Liver (tissue), 9 donors: ENCODE data around the gene SSPN. TPM values are rescaled to one million over a fixed set of nuclear protein-coding genes. Genes with fewer than 3 reads are reported as not detected.

Experiments
- DNase-seq: peaks from one replicate; pipeline ENCODE4 v3.0.0-alpha.2; 2017; ENCODE audit warnings: low spot score
- H3K27ac ChIP-seq, 2 donors: one replicate each; pipeline ENCODE4 v1.7.0; 2013; ENCODE audit warnings: inconsistent platforms in 2 of 2, low read length in 2 of 2, control low read depth in 1 of 2, low read depth in 1 of 2, mild to moderate bottlenecking in 1 of 2
- H3K27me3 ChIP-seq, 4 donors: one replicate each; pipeline versions ENCODE4 v1.6.1 to v1.7.0; 2013; ENCODE audit warnings: low read length in 3 of 4, inconsistent platforms in 1 of 4, mild to moderate bottlenecking in 1 of 4, moderate library complexity in 1 of 4; ENCODE audit not compliant: control insufficient read depth in 4 of 4, insufficient read depth in 4 of 4
- H3K36me3 ChIP-seq, 4 donors: one replicate each; pipeline versions ENCODE4 v1.6.1 to v1.7.0; 2013; ENCODE audit warnings: low read length in 3 of 4, mild to moderate bottlenecking in 3 of 4, low read depth in 1 of 4, moderate library complexity in 1 of 4; ENCODE audit not compliant: control insufficient read depth in 4 of 4, insufficient read depth in 3 of 4
- H3K4me1 ChIP-seq, 4 donors: one replicate each; pipeline versions ENCODE4 v1.6.1 to v1.7.0; 2013; ENCODE audit warnings: low read length in 3 of 4, mild to moderate bottlenecking in 3 of 4, moderate library complexity in 1 of 4; ENCODE audit not compliant: control insufficient read depth in 4 of 4, insufficient read depth in 4 of 4
- H3K4me3 ChIP-seq, 3 donors: one replicate each; pipeline versions ENCODE4 v1.6.1 to v1.7.0; 2013; ENCODE audit warnings: low read length in 3 of 3, control low read depth in 1 of 3, low read depth in 1 of 3, mild to moderate bottlenecking in 1 of 3
- H3K9ac ChIP-seq, 2 donors: one replicate each; pipeline ENCODE4 v1.7.0; 2013; ENCODE audit warnings: low read length in 2 of 2, mild to moderate bottlenecking in 2 of 2, moderate library complexity in 2 of 2, control low read depth in 1 of 2, low read depth in 1 of 2
- H3K9me3 ChIP-seq, 4 donors: one replicate each; pipeline versions ENCODE4 v1.6.1 to v1.7.0; 2013; ENCODE audit warnings: low read length in 3 of 4; ENCODE audit not compliant: control insufficient read depth in 4 of 4
- EGR1 ChIP-seq, 2 donors: IDR thresholded peaks; 2 replicates each; pipeline ENCODE4 v1.6.1; 2016 to 2018; ENCODE audit warnings: antibody characterized with exemption in 2 of 2, low read depth in 2 of 2
- FOXA2 ChIP-seq: IDR thresholded peaks from 2 replicates; pipeline ENCODE4 v1.6.1; 2016; ENCODE audit warnings: antibody characterized with exemption
- GABPA ChIP-seq, 2 donors: IDR thresholded peaks in 1 of 2; conservative IDR thresholded peaks in 1 of 2; 2 replicates each; pipeline ENCODE4 v1.6.1; 2016; ENCODE audit warnings: antibody characterized with exemption in 2 of 2, mild to moderate bottlenecking in 1 of 2, moderate library complexity in 1 of 2
- HNF4G ChIP-seq: IDR thresholded peaks from 2 replicates; pipeline ENCODE4 v1.6.1; 2016; ENCODE audit warnings: antibody characterized with exemption
- JUND ChIP-seq, 2 donors: IDR thresholded peaks; 2 replicates each; pipeline ENCODE4 v1.6.1; 2016; ENCODE audit warnings: antibody characterized with exemption in 2 of 2
- NR2F2 ChIP-seq: IDR thresholded peaks from 2 replicates; pipeline ENCODE4 v1.6.1; 2016; ENCODE audit warnings: antibody characterized with exemption
- RAD21 ChIP-seq, 2 donors: IDR thresholded peaks; 2 replicates each; pipeline ENCODE4 v1.6.1; 2016; ENCODE audit warnings: antibody characterized with exemption in 2 of 2, mild to moderate bottlenecking in 2 of 2
- RXRA ChIP-seq, 2 donors: IDR thresholded peaks; 2 replicates each; pipeline ENCODE4 v1.6.1; 2017 to 2018; ENCODE audit warnings: antibody characterized with exemption in 2 of 2, mild to moderate bottlenecking in 1 of 2
- SP1 ChIP-seq: IDR thresholded peaks from 2 replicates; pipeline ENCODE4 v1.6.1; 2018; ENCODE audit warnings: antibody characterized with exemption, mild to moderate bottlenecking
- TAF1 ChIP-seq: conservative IDR thresholded peaks from 2 replicates; pipeline ENCODE4 v1.6.1; 2016; ENCODE audit warnings: antibody characterized with exemption, mild to moderate bottlenecking
- YY1 ChIP-seq: IDR thresholded peaks from 2 replicates; pipeline ENCODE4 v1.6.1; 2016; ENCODE audit warnings: antibody characterized with exemption, mild to moderate bottlenecking
- WGBS: extraction: QIAGEN DNeasy Blood & Tissue Kit; methylation state at CpG from one replicate; pipeline ENCODE4 v1.1.7; 2013; 5-methylcytosine and 5-hydroxymethylcytosine counted together
- polyA plus RNA-seq, 2 donors: library from polyadenylated mRNA; stranded (reverse) in 1 of 2; unstranded in 1 of 2; fragments of 200-250 nt in 1 of 2; fragments of >200 nt in 1 of 2; fragmentation: Nextera tagmentation in 1 of 2; extraction: Ambion mirVana in 1 of 2; gene quantifications; one replicate each; pipeline versions ENCODE4 v1.2.1 to v1.2.3, GENCODE V29; 2013 to 2015
- total RNA-seq, 2 donors: library from RNA; depleted of rRNA; stranded (reverse); fragments of >200 nt; gene quantifications; one replicate each; pipeline ENCODE4 v1.2.3, GENCODE V29; 2014
- TF ChIP-seq, protein P1 (sequence below): IDR thresholded peaks from 2 replicates; pipeline ENCODE4 v1.6.1; 2016; ENCODE audit warnings: antibody characterized with exemption
- TF ChIP-seq, protein P2 (sequence below): IDR thresholded peaks from 2 replicates; pipeline ENCODE4 v1.6.1; 2016; ENCODE audit warnings: antibody characterized with exemption
- TF ChIP-seq, protein P3 (sequence below): IDR thresholded peaks from 2 replicates; pipeline ENCODE4 v1.6.1; 2016; ENCODE audit warnings: antibody characterized with exemption
- TF ChIP-seq, protein P4 (sequence below): fragments of 150-350 bp; IDR thresholded peaks from 2 replicates; pipeline ENCODE4 v1.5.1; 2017; ENCODE audit warnings: improper control_type of control experiment, low read depth, low read length; ENCODE audit not compliant: missing input control
- donor health status: healthy.
- donor health status: healthy.
- donor health status: healthy.
- donor health status: healthy.
- donor health status: healthy.

Gene SSPN
- total and polyA plus RNA-seq, 4 donors, result 0.33 to 0.67 (median 0.46) TPM

DNA sequence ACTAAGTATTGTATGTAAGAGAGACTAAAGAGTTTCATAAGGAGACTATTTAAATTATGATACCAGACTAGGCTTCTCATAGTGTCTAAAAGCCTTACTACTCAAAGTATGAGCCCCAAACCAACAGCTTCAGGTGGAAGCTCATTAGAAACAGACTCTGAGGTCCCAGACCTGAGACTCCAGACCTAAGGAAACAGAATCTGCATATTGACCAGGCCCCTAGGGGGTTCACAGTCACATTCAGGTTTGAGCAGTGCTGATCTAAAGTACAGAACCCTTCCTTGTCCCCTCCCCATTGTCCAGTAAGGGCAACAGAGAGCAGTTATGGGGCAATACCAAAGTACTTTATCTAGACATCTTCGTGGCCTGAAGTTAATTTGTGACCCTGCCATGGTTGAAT is 87.7 kb downstream of the SSPN start:
- no peak for TF ChIP-seq FOXA2
- WGBS, result 26% methylated on average over 1 of the region's 1 CpG
- no peak for DNase-seq
- Histone ChIP-seq H3K27ac (no peak overlapping the region), H3K27me3 (no peaks in the 10 kb centered on the region), H3K9me3 (peaks cover 0 to 3% (median 1%) of the 10 kb centered on the region in 4 donors), H3K36me3 (no peaks in the 10 kb centered on the region), H3K4me1 (no peaks in the 10 kb centered on the region), H3K4me3 (no peak overlapping the region), H3K9ac (no peak overlapping the region)

DNA sequence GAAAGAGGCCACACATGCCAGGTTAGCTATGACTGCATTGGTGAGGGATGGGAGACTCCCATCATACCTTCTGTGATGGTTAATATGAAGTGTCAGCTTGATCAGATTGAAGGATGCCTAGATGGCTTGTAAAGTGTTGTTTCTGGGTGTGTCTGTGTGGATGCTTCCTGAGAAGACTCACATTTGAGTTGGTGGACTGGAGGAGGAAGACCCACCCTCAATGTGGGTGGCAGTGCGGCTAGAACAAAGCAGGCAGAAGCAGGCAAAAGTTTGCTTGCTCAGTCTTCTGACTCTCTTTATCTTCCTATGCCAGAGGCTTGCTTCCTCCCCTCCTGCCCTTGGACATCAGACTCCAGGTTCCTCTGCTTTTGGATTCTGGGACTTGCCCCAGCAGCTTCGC is 88.2 kb downstream of the SSPN start:
- Histone ChIP-seq H3K27ac (no peak overlapping the region), H3K4me3 (no peak overlapping the region), H3K9ac (no peak overlapping the region), H3K27me3 (no peaks in the 10 kb centered on the region), H3K36me3 (no peaks in the 10 kb centered on the region), H3K4me1 (no peaks in the 10 kb centered on the region), H3K9me3 (peaks cover 0 to 3% (median 1%) of the 10 kb centered on the region in 4 donors)
- TF ChIP-seq GABPA (IDR thresholded peaks at IDR 0.05 in 1 of 2, conservative IDR thresholded peaks at IDR 0.05 in 1 of 2), result no peak
- DNase-seq, result no peak
- 82% methylated on average over 2 of the region's 2 CpGs for WGBS

DNA sequence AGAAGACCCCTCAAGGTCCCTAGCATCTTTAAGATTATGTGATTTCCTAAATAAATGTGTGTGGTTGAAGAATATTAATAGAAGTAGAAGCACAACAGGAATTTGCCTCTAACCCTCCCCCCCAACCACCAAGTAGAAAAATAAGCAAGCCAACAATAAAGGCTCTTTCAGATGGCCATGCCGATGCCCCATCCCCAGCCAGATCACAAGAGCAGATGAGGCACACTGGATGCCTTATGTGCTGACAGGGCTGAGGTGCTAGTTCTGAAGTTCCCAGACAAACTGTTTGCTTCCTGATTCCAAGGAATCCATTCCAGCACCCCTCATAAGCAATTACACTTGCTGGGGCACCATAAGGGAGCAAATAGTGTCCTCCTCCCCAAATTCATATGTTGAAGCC is 90.0 kb downstream of the SSPN start:
- TF ChIP-seq SP1 (no peak), EGR1 (IDR thresholded peaks at IDR 0.05; ENCODE audit: low read depth in 2 of 2) (no peak), JUND (IDR thresholded peaks at IDR 0.05) (no peak), HNF4G (no peak), RXRA (IDR thresholded peaks at IDR 0.05) (no peak), GABPA (IDR thresholded peaks at IDR 0.05 in 1 of 2, conservative IDR thresholded peaks at IDR 0.05 in 1 of 2) (no peak), RAD21 (IDR thresholded peaks at IDR 0.05) (no peak), TAF1 (no peak), NR2F2 (no peak), FOXA2 (no peak), YY1 (no peak)
- TF ChIP-seq, protein P1, sequence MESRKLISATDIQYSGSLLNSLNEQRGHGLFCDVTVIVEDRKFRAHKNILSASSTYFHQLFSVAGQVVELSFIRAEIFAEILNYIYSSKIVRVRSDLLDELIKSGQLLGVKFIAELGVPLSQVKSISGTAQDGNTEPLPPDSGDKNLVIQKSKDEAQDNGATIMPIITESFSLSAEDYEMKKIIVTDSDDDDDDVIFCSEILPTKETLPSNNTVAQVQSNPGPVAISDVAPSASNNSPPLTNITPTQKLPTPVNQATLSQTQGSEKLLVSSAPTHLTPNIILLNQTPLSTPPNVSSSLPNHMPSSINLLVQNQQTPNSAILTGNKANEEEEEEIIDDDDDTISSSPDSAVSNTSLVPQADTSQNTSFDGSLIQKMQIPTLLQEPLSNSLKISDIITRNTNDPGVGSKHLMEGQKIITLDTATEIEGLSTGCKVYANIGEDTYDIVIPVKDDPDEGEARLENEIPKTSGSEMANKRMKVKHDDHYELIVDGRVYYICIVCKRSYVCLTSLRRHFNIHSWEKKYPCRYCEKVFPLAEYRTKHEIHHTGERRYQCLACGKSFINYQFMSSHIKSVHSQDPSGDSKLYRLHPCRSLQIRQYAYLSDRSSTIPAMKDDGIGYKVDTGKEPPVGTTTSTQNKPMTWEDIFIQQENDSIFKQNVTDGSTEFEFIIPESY, result no peak
- TF ChIP-seq, protein P2, sequence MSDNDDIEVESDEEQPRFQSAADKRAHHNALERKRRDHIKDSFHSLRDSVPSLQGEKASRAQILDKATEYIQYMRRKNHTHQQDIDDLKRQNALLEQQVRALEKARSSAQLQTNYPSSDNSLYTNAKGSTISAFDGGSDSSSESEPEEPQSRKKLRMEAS, result no peak
- TF ChIP-seq, protein P3, sequence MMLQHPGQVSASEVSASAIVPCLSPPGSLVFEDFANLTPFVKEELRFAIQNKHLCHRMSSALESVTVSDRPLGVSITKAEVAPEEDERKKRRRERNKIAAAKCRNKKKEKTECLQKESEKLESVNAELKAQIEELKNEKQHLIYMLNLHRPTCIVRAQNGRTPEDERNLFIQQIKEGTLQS, result no peak
- TF ChIP-seq, protein P4, sequence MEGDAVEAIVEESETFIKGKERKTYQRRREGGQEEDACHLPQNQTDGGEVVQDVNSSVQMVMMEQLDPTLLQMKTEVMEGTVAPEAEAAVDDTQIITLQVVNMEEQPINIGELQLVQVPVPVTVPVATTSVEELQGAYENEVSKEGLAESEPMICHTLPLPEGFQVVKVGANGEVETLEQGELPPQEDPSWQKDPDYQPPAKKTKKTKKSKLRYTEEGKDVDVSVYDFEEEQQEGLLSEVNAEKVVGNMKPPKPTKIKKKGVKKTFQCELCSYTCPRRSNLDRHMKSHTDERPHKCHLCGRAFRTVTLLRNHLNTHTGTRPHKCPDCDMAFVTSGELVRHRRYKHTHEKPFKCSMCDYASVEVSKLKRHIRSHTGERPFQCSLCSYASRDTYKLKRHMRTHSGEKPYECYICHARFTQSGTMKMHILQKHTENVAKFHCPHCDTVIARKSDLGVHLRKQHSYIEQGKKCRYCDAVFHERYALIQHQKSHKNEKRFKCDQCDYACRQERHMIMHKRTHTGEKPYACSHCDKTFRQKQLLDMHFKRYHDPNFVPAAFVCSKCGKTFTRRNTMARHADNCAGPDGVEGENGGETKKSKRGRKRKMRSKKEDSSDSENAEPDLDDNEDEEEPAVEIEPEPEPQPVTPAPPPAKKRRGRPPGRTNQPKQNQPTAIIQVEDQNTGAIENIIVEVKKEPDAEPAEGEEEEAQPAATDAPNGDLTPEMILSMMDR, result no peak
- Histone ChIP-seq H3K4me1 (no peaks in the 10 kb centered on the region), H3K36me3 (no peaks in the 10 kb centered on the region), H3K9me3 (peaks cover 0 to 3% (median 1%) of the 10 kb centered on the region in 4 donors), H3K27me3 (no peaks in the 10 kb centered on the region), H3K9ac (no peak overlapping the region), H3K27ac (no peak overlapping the region), H3K4me3 (no peak overlapping the region)
- 96% methylated on average over 1 of the region's 1 CpG for WGBS
- no peak for DNase-seq
